Naive thymus-derived CD8-positive, alpha-beta T cell (primary cell): ENCODE data around the gene CUEDC1. TPM values are rescaled to one million over a fixed set of nuclear protein-coding genes. Genes with fewer than 3 reads are reported as not detected.

Experiments used
- ATAC-seq, 2 donors: fragments of 150-1000 bp; cut with Tn5 transposase in 1 of 2; sonication (Bioruptor Pico), chemical (Tn5 transposase) in 1 of 2; 1 replicate in 1 of 2; 2 replicates in 1 of 2; pipeline ENCODE4 v1.10.0; 2021; ENCODE audit warnings: mild to moderate bottlenecking in 2 of 2, moderate library complexity in 2 of 2
- POLR2A ChIA-PET: fragments of 350-600 bp; sonication (Branson Sonifier 250); formaldehyde crosslinking; loops from one replicate; lab custom pipeline; 2021; ENCODE audit warnings: antibody characterized with exemption; lab: Charles Lee
- DNase-seq, 10 donors: peaks; one replicate each; pipeline versions ENCODE4 v3.0.0 to v3.0.0-alpha.2; 2020 to 2022
- H3K27ac Mint-ChIP-seq, 10 donors: one replicate each; pipeline ENCODE4 v1.8.0; 2020 to 2022; ENCODE audit warnings: mild to moderate bottlenecking in 10 of 10, mixed read lengths in 10 of 10, moderate library complexity in 4 of 10, inconsistent platforms in 1 of 10
- H3K27me3 Mint-ChIP-seq, 5 donors: one replicate each; pipeline ENCODE4 v1.8.0; 2021 to 2022; ENCODE audit warnings: mixed read lengths in 5 of 5
- H3K36me3 Mint-ChIP-seq, 3 donors: one replicate each; pipeline ENCODE4 v1.8.0; 2020 to 2022; ENCODE audit warnings: mixed read lengths in 3 of 3, mild to moderate bottlenecking in 2 of 3, inconsistent platforms in 1 of 3
- H3K4me1 Mint-ChIP-seq, 4 donors: one replicate each; pipeline ENCODE4 v1.8.0; 2021 to 2022; ENCODE audit warnings: mixed read lengths in 4 of 4
- H3K4me3 Mint-ChIP-seq, 10 donors: one replicate each; pipeline ENCODE4 v1.8.0; 2020 to 2022; ENCODE audit warnings: mild to moderate bottlenecking in 10 of 10, mixed read lengths in 10 of 10, moderate library complexity in 6 of 10, inconsistent platforms in 1 of 10
- H3K9me3 Mint-ChIP-seq, 9 donors: one replicate each; pipeline ENCODE4 v1.8.0; 2020 to 2022; ENCODE audit warnings: mixed read lengths in 9 of 9, mild to moderate bottlenecking in 3 of 9, inconsistent platforms in 1 of 9, moderate library complexity in 1 of 9
- polyA plus RNA-seq, 3 donors: library from polyadenylated mRNA; unstranded; fragments of 300-500 nt; fragmentation: Illumina TruSeq; gene quantifications; one replicate each; pipeline ENCODE4 v1.2.3, GENCODE V29; 2021
- total RNA-seq, 8 experiments: library from RNA in 2 of 8; stranded (reverse) in 2 of 8; gene quantifications; one replicate each; pipeline ENCODE4 v1.2.3 and lab custom pipeline; 2021 to 2026

The CUEDC1 gene
- total and polyA plus RNA-seq, 5 experiments from 2014 or later = 0.55 TPM; not detected in 4

DNA sequence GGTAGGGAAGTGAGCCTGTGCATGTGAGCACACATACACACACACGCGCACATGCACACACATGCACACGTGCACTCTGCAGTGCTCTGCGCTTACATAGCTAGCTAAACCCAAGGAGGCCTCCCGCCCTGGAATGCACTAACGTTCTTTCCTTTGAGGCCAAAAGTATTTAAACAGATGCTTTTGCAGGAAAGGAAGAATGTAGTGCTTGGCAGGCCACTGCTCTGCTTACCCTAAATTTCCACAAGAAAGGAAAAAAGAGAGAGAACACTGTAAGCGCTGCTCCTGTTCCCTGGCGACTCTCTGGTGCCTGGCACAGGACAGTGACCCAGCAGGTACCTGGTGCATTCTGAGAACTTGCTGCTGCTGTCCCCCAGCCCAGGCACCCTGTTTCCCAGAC lies 74.1 kb downstream of the CUEDC1 start:
- H3K36me3 Mint-ChIP-seq = no peaks in the 10 kb centered on the region
- H3K27ac Mint-ChIP-seq = no peak overlapping the region
- no peaks in the 10 kb centered on the region for H3K9me3 Mint-ChIP-seq
- H3K4me1 Mint-ChIP-seq = peaks cover 0 to 14% (median 12%) of the 10 kb centered on the region in 4 donors
- H3K4me3 Mint-ChIP-seq = no peak overlapping the region
- ATAC-seq = no peak
- no peak for DNase-seq
- peaks cover 0 to 4% (median 3%) of the 10 kb centered on the region in 5 donors for H3K27me3 Mint-ChIP-seq
- POLR2A ChIA-PET = no interaction called here

DNA sequence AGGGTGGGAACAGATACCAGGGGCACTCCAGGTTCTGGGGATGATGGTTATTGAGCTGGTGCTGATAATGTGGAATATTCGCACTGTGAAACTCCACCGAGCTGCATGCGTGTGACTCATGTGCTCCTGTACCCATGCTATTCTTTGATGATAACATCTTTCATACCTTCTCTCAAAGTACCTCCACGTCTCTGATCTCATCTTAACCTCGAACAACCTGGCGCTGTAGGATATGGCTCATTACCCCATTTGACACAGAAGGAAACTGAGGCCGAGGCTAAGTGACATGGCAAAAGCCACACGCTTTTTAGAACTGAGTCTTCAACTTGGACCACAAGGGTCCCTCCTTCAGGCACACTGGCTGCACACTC lies 75.1 kb downstream of the CUEDC1 start:
- POLR2A ChIA-PET = no interaction called here
- no peak for DNase-seq
- Mint-ChIP-seq H3K9me3 (no peaks in the 10 kb centered on the region), H3K27ac (no peak overlapping the region), H3K27me3 (peaks cover 0 to 6% (median 4%) of the 10 kb centered on the region in 5 donors), H3K36me3 (no peaks in the 10 kb centered on the region), H3K4me1 (peaks cover 0 to 14% (median 12%) of the 10 kb centered on the region in 4 donors), H3K4me3 (no peak overlapping the region)
- ATAC-seq = peak; percentile 54 to 70

DNA sequence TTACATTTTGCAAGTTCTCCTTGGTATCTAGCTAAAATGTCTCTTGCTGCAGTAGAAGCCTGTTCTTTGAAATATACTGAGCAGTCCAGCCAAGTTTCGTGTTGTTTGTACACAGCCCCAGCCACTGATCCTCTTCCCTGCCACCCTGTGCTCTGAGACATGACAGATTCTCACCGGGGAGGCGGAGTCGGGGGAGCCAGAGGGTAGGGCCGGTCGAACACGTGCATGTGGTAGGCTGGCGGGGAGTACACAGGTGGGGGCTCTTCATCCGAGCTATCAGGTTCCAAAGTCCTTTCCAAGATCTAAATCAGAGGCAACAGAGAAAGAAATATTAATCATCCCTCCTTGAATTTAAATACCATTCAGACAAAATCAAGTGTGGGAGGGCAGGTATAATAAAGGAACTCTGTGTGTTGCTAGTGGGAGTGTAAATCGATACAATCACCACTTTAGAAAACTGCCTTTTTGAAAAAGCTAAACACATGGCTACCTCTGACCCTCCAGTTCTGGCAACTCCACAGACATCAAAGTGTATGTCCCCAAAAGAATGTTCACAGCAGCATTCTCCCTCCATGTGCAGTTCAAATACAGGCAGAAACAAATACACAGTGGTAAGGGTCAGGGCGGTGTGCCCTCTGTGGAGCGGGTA lies 75.7 kb downstream of the CUEDC1 start:
- H3K27ac Mint-ChIP-seq = no peak overlapping the region
- ATAC-seq (no peak), DNase-seq (no peak)
- H3K36me3 Mint-ChIP-seq = no peaks in the 10 kb centered on the region
- no peaks in the 10 kb centered on the region for H3K9me3 Mint-ChIP-seq
- POLR2A ChIA-PET = no interaction called here
- peaks cover 0 to 14% (median 12%) of the 10 kb centered on the region in 4 donors for H3K4me1 Mint-ChIP-seq
- H3K27me3 Mint-ChIP-seq = peaks cover under 1 to 6% (median 4%) of the 10 kb centered on the region in 5 donors
- H3K4me3 Mint-ChIP-seq = no peak overlapping the region

DNA sequence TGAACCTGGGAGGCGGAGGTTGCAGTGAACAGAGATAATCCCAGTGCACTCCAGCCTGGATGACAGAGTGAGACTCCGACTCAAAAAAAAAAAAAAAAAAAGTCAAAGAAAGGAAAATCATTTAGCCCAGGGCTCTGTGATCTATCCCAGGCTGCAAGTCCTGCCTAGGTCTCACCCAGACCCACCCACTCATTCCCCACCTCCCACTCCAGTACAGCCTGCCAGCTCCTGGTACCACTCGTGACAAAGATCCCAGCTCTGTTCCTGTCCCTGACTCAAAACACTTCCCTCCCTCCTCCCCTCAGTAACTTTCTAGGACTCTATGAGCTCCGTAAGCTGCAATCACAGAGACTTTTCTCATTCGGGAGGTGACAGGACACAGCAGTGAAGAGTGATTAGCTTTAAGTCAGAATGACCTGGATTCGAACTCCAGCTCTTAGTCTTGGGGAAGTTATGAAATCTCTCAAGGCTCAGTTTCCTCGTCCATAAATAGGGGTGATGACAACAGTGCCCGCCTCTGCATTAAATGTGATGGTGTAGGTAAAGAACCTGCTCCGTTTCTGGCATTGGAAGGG lies 77.3 kb downstream of the CUEDC1 start:
- no peaks in the 10 kb centered on the region for H3K36me3 Mint-ChIP-seq
- ATAC-seq (no peak), DNase-seq (no peak)
- H3K4me1 Mint-ChIP-seq = peaks cover 9 to 29% (median 27%) of the 10 kb centered on the region in 4 donors
- no peak overlapping the region for H3K4me3 Mint-ChIP-seq
- peaks cover 2 to 17% (median 14%) of the 10 kb centered on the region in 5 donors for H3K27me3 Mint-ChIP-seq
- H3K9me3 Mint-ChIP-seq = no peaks in the 10 kb centered on the region
- POLR2A ChIA-PET = no interaction called here
- no peak overlapping the region for H3K27ac Mint-ChIP-seq

- H3K4me1 Mint-ChIP-seq = peaks cover 12 to 30% (median 29%) of the 10 kb centered on the region in 4 donors
- H3K4me3 Mint-ChIP-seq = no peak overlapping the region
- DNase-seq (no peak), ATAC-seq (no peak)
- POLR2A ChIA-PET = no interaction called here
- no peaks in the 10 kb centered on the region for H3K36me3 Mint-ChIP-seq
- no peaks in the 10 kb centered on the region for H3K9me3 Mint-ChIP-seq
- H3K27ac Mint-ChIP-seq = peak overlapping the region in 2 of 10 donors; percentile 14
- H3K27me3 Mint-ChIP-seq = peaks cover 4 to 27% (median 18%) of the 10 kb centered on the region in 5 donors
Measured at GRCh38 chr17:57876866-57877237, 78.4 kb downstream of the CUEDC1 start.

DNA sequence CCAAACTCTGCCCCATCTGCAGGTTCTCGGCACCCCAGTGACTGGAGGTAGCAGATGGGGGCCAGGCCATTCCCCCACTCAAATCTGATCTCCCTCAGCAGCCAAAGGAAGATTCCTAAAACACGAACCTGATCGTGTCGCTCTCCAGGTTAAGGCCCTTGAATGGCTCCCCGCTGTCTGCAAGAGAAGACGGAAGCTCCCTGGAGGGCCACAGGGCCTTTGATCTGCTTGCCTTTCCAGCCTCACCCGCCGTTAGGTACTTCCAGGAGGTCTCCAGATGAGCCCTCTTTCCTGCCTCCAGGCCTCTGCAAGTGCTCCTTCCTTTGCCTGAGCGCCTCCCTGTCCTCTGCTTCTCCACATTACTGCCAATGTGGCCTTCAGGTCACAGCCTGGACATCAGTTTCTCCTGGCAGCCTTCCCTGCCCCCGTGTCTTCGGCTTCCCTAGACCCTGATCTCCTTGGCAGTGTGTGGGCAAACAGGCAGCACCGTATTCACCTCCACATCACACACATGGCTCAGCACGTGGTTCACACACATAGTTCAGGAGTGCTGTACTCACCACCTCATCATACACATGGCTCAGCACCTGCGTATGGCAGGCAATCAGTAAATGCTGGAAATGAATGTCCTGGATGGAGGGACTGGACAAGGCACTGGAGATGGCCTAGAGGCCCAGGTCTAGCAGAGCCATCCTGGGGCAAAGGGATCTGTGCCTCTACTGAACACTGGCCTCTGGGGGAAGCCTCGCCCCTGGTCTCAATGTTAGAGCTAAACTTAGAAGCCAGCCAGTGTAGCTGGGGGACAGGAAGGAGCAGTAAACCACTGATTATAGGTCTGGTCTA lies 79.0 kb downstream of the CUEDC1 start:
- ATAC-seq = no peak
- Mint-ChIP-seq H3K4me3 (peak overlapping the region in 3 of 10 donors; percentile 0 to 74 (median 42)), H3K9me3 (no peaks in the 10 kb centered on the region), H3K4me1 (peaks cover 12 to 30% (median 29%) of the 10 kb centered on the region in 4 donors), H3K27me3 (peaks cover 4 to 31% (median 18%) of the 10 kb centered on the region in 5 donors), H3K36me3 (no peaks in the 10 kb centered on the region), H3K27ac (peak overlapping the region in 3 of 10 donors; percentile 14 to 22 (median 15))
- POLR2A ChIA-PET = interaction anchor here (2.0 kb wide), 1 partner anchor 25 kb away, joined by 6 read pairs; no protein-coding TSS in a partner anchor
- no peak for DNase-seq

GRCh38 chr17:57875290-57876022 lies 79.8 kb downstream of the CUEDC1 start:
- Mint-ChIP-seq H3K36me3 (no peaks in the 10 kb centered on the region), H3K4me3 (peak overlapping the region in 1 of 10 donors; percentile 71), H3K27me3 (peaks cover 4 to 31% (median 18%) of the 10 kb centered on the region in 5 donors), H3K9me3 (no peaks in the 10 kb centered on the region), H3K4me1 (peaks cover 12 to 30% (median 28%) of the 10 kb centered on the region in 4 donors), H3K27ac (no peak overlapping the region)
- no peak for DNase-seq
- ATAC-seq = no peak
- POLR2A ChIA-PET = interaction anchor here (2.0 kb wide), 1 partner anchor 24 kb away, joined by 6 read pairs; no protein-coding TSS in a partner anchor

DNA sequence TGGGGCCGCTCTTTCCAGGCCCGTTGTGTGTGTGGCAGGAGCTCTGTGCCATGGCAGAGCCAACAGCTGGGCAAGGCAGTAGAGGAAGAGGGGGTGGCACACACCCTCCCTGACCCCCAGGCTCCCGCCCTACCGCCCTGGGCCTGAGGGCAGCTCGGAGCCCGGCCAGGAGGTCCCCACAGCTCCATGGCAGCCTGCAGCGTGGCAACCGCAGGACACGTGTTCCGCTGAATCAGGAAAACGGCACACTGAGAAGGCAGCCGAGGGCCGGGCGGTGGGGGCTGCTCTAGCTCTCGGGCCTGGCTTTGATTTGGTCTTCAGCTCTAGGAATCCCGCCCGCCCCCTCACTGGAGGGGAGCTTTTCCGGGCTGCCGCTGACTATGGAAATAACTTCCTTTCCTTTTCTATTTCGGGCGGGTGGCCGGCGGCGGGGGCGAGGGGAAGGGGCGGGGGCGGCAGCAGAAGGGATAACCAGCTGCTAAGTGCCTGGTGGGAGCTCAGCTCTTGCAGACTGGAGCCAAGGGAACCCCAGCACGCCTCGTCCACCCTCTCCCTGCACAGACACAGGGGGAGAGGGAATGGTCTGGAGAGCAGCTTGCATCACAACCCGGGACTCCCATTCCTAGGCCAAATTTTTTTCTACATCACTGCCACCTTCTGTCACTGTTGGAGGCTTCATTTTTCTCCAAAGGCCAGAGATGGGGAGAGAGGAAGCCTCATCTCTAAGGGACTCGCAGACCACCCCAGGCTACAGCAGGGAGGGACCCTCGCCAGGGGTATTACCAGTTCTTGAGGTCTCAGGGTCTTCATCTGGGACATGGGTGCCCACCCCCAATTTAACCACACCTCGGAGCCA lies 80.5 kb downstream of the CUEDC1 start:
- Mint-ChIP-seq H3K9me3 (no peaks in the 10 kb centered on the region), H3K36me3 (no peaks in the 10 kb centered on the region), H3K27me3 (peaks cover 4 to 35% (median 18%) of the 10 kb centered on the region in 5 donors), H3K27ac (peak overlapping the region in 3 of 10 donors; percentile 71 to 81 (median 72)), H3K4me1 (peaks cover 12 to 28% (median 21%) of the 10 kb centered on the region in 4 donors), H3K4me3 (peak overlapping the region; percentile 16 to 74 (median 67))
- peak; percentile 82 to 83 for ATAC-seq
- POLR2A ChIA-PET = interaction anchor here (1.3 to 2.0 kb wide), 3 partner anchors 14 to 23 kb away, joined by 3 to 6 read pairs (median 4); no protein-coding TSS in a partner anchor
- peak in 4 of 10 donors; percentile 4 to 25 (median 18) for DNase-seq

DNA sequence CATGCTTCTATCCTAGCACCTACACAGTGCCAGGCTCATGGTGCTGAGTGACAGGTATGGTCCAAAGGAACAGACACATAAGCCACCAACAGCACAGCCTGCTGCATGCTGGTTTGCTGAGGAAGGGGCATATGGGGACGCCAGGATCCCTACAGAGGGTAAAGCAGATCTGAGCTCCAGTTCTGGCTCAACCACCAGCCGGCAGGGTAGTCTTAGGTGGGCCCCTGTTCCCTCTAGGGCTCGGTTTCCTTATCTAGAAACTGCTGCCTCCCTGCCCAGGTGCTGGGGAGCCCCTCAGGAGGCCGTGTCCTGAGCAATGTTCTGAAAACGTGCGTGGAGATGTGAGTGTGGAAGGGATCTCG lies 81.2 kb downstream of the CUEDC1 start:
- peaks cover 12 to 28% (median 19%) of the 10 kb centered on the region in 4 donors for H3K4me1 Mint-ChIP-seq
- peak; percentile 16 to 23 for ATAC-seq
- H3K4me3 Mint-ChIP-seq = peak overlapping the region; percentile 16 to 74 (median 67)
- peaks cover 4 to 36% (median 18%) of the 10 kb centered on the region in 5 donors for H3K27me3 Mint-ChIP-seq
- peak overlapping the region in 3 of 10 donors; percentile 71 to 81 (median 72) for H3K27ac Mint-ChIP-seq
- POLR2A ChIA-PET = interaction anchor here (1.3 to 2.0 kb wide), 3 partner anchors 13 to 23 kb away, joined by 3 to 6 read pairs (median 4); no protein-coding TSS in a partner anchor
- DNase-seq = no peak
- no peaks in the 10 kb centered on the region for H3K9me3 Mint-ChIP-seq
- no peaks in the 10 kb centered on the region for H3K36me3 Mint-ChIP-seq

DNA sequence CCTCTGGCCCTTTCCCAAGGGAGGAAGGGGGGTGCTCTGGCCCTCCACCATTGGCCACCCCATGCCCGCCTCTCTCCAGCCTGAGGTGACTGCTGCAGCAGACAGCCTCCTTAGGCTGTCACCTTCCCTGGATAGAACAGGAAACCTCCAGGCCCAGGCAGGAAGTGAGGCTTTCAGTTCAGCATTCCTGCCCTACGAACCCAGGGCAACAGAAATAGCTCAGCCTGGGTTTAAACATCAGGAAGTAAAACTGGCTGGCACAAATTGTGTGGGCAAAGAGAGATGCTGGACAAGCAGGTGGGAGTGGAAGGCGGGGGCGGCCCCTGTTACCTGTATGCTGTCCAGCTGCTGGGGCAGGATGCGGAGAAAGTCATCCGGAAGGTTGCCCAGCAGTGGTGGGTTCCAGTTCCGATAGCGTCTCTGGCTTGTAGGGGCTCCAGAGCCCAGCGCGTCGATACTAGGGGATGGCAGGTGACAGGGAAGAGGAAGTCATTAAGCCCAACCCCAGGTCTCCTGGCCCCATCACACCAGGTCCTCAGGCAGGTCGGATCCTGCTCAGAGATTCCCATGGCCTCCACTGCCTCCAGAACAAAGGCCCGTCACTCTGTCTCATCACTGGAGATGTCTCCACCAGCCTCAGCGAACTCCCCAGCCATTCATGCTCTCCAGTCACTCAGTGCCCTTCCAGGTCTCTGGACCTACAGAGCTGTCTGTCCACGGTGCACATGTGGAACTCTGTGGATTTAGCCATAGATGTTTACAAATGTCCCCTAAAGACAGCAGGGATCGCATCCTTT lies 81.8 kb downstream of the CUEDC1 start:
- Mint-ChIP-seq H3K4me1 (peaks cover 12 to 32% (median 21%) of the 10 kb centered on the region in 4 donors), H3K9me3 (no peaks in the 10 kb centered on the region), H3K27me3 (peaks cover 4 to 36% (median 18%) of the 10 kb centered on the region in 5 donors), H3K27ac (no peak overlapping the region), H3K4me3 (peak overlapping the region in 4 of 10 donors; percentile 58 to 67 (median 66)), H3K36me3 (no peaks in the 10 kb centered on the region)
- DNase-seq (peak in 1 of 10 donors; percentile 45), ATAC-seq (no peak)
- POLR2A ChIA-PET = interaction anchor here (1.3 to 1.4 kb wide), 2 partner anchors 13 to 16 kb away, joined by 3 to 4 read pairs; no protein-coding TSS in a partner anchor
